Caco-2 (cell line): ENCODE results near the gene CYGB. TPM values are rescaled to one million over a fixed set of nuclear protein-coding genes. Genes with fewer than 3 reads are reported as not detected.

ENCODE experiments used
- BruUV-seq: library from RNA; stranded (reverse); fragments of 400-500 nt; replicated peaks from 2 replicates; lab custom pipeline; 2021; lab: Mats Ljungman, UMichigan
- CTCF ChIA-PET: fragments of 300-600 bp; sonication (Branson Sonifier 250); formaldehyde crosslinking; loops from one replicate; lab custom pipeline; 2022; ENCODE audit warnings: antibody characterized with exemption; lab: Charles Lee
- POLR2A ChIA-PET: fragments of 300-600 bp; sonication (Branson Sonifier 250); formaldehyde crosslinking; loops from one replicate; lab custom pipeline; 2022; ENCODE audit warnings: antibody characterized with exemption; lab: Charles Lee
- DNase-seq, 2 experiments: peaks; one replicate each; pipeline versions ENCODE4 v3.0.0 to v3.0.0-alpha.2; 2020 to 2022
- H3K27me3 ChIP-seq: replicated peaks from 2 replicates; pipeline ENCODE4 v1.6.0; 2011; ENCODE audit warnings: low read length; ENCODE audit not compliant: control insufficient read depth, insufficient read depth
- H3K36me3 ChIP-seq: 2 replicates; pipeline ENCODE4 v1.5.1; 2011; ENCODE audit warnings: low read length; ENCODE audit not compliant: control insufficient read depth, insufficient read depth
- H3K4me1 ChIP-seq: fragments of 250-450 bp; sonication (Bioruptor Pico); 2 replicates; pipeline ENCODE4 v1.5.1; 2020; ENCODE audit warnings: mild to moderate bottlenecking
- H3K4me3 ChIP-seq: 2 replicates; pipeline ENCODE4 v1.5.1; 2011; ENCODE audit warnings: low read depth, mild to moderate bottlenecking, control low read depth, low read length
- H3K9me3 ChIP-seq: fragments of 250-450 bp; sonication (Bioruptor Pico); 2 replicates; pipeline ENCODE4 v1.5.1; 2020; ENCODE audit warnings: mild to moderate bottlenecking, moderate library complexity
- H3K27ac Mint-ChIP-seq: one replicate; pipeline ENCODE4 v1.8.0; 2022; ENCODE audit warnings: mixed read lengths; ENCODE audit not compliant: unreplicated experiment
- H3K27me3 Mint-ChIP-seq: one replicate; pipeline ENCODE4 v1.8.0; 2022; ENCODE audit warnings: mixed read lengths; ENCODE audit not compliant: insufficient read depth, unreplicated experiment
- H3K36me3 Mint-ChIP-seq: one replicate; pipeline ENCODE4 v1.8.0; 2022; ENCODE audit warnings: mild to moderate bottlenecking, mixed read lengths; ENCODE audit not compliant: insufficient read depth, unreplicated experiment
- H3K4me1 Mint-ChIP-seq: one replicate; pipeline ENCODE4 v1.8.0; 2022; ENCODE audit warnings: low read depth, mixed read lengths; ENCODE audit not compliant: unreplicated experiment
- H3K4me3 Mint-ChIP-seq: one replicate; pipeline ENCODE4 v1.8.0; 2022; ENCODE audit warnings: mild to moderate bottlenecking, moderate library complexity, mixed read lengths; ENCODE audit not compliant: unreplicated experiment
- H3K9me3 Mint-ChIP-seq: one replicate; pipeline ENCODE4 v1.8.0; 2022; ENCODE audit warnings: mixed read lengths; ENCODE audit not compliant: unreplicated experiment
- CTCF ChIP-seq, 2 experiments: fragments of 200-600 bp in 1 of 2; IDR thresholded peaks; 1 replicate in 1 of 2; 2 replicates in 1 of 2; pipeline versions ENCODE4 v1.5.1 to v1.8.0; 2011 to 2022; ENCODE audit warnings: antibody characterized with exemption in 1 of 2, control low read depth in 1 of 2, inconsistent platforms in 1 of 2, low read depth in 1 of 2, low read length in 1 of 2, mild to moderate bottlenecking in 1 of 2, moderate library complexity in 1 of 2; ENCODE audit not compliant: insufficient read depth in 1 of 2, severe bottlenecking in 1 of 2, unreplicated experiment in 1 of 2
- intact Hi-C: fragments of 100-400 bp; cut with micrococcal nuclease; formaldehyde crosslinking; loops from one replicate; pipeline ENCODE4 v1.10.0; 2022; ENCODE audit not compliant: unreplicated experiment
- total RNA-seq: library from RNA; stranded (reverse); gene quantifications from 2 replicates; pipeline ENCODE4 v1.2.3, GENCODE V29; 2022

CYGB gene
- total RNA-seq, 1 experiment from 2014 or later = 0.32 TPM

- H3K4me1 ChIP-seq = peaks cover 9% of the 10 kb centered on the region
- peak overlapping the region; percentile 30 for H3K4me3 ChIP-seq
- DNase-seq = peak; percentile 94 to 97
- H3K4me3 Mint-ChIP-seq = peak overlapping the region; percentile 73
- H3K36me3 Mint-ChIP-seq = peaks cover 5% of the 10 kb centered on the region
- no peaks in the 10 kb centered on the region for H3K27me3 ChIP-seq
- ChIA-PET POLR2A (interaction anchor here (1.5 kb wide), 1 partner anchor 17 kb away, joined by 9 read pairs; no protein-coding TSS in a partner anchor), CTCF (interaction anchor here (0.5 to 2.3 kb wide), 10 partner anchors 10 to 894 kb away, joined by 3 to 21 read pairs (median 3); partner anchors contain the start of gene PRPSAP1)
- peaks cover 8% of the 10 kb centered on the region for H3K4me1 Mint-ChIP-seq
- no peaks in the 10 kb centered on the region for H3K9me3 ChIP-seq
- peak; percentile 14 to 49 for TF ChIP-seq CTCF (IDR thresholded peaks at IDR 0.05; ENCODE audit: insufficient read depth in 1 of 2, low read depth in 1 of 2, low read length in 1 of 2, severe bottlenecking in 1 of 2, unreplicated experiment in 1 of 2)
- intact Hi-C loops = no loop called here
- BruUV-seq = no TSS peak
- no peaks in the 10 kb centered on the region for H3K27me3 Mint-ChIP-seq
- H3K27ac Mint-ChIP-seq = peak overlapping the region; percentile 44
- no peaks in the 10 kb centered on the region for H3K9me3 Mint-ChIP-seq
- H3K36me3 ChIP-seq = no peaks in the 10 kb centered on the region
Observed at GRCh38 chr17:76540381-76541300, 3.1 kb upstream of the CYGB start.

- Mint-ChIP-seq H3K36me3 (peaks cover 5% of the 10 kb centered on the region), H3K4me1 (peaks cover 8% of the 10 kb centered on the region), H3K9me3 (no peaks in the 10 kb centered on the region), H3K27me3 (no peaks in the 10 kb centered on the region), H3K4me3 (peak within 1 kb of the TSS; percentile 73), H3K27ac (peak within 1 kb of the TSS; percentile 44)
- ChIA-PET POLR2A (interaction anchor here (1.5 kb wide), 1 partner anchor 18 kb away, joined by 9 read pairs; no protein-coding TSS in a partner anchor), CTCF (interaction anchor here (1.2 to 2.3 kb wide), 3 partner anchors 11 to 84 kb away, joined by 3 to 21 read pairs (median 3); no protein-coding TSS in a partner anchor)
- Histone ChIP-seq H3K4me1 (peaks cover 9% of the 10 kb centered on the region), H3K4me3 (peak within 1 kb of the TSS; percentile 30), H3K27me3 (no peaks in the 10 kb centered on the region), H3K9me3 (no peaks in the 10 kb centered on the region), H3K36me3 (no peaks in the 10 kb centered on the region)
- BruUV-seq = no TSS peak
- intact Hi-C loops = no loop called here
- DNase-seq = no peak
- TF ChIP-seq CTCF (IDR thresholded peaks at IDR 0.05; ENCODE audit: insufficient read depth in 1 of 2, low read depth in 1 of 2, low read length in 1 of 2, severe bottlenecking in 1 of 2, unreplicated experiment in 1 of 2) = no peak
Observed at GRCh38 chr17:76539631-76540271, 2.2 kb upstream of the CYGB start, which contains the start of gene PRCD. PRCD (plus strand) TSS chr17:76540044; CDS start chr17:76540142, 98 bp downstream.
